Fibroblast of lung (primary cell): ENCODE results near the gene PRKAB1. TPM values are rescaled to one million over a fixed set of nuclear protein-coding genes. Genes with fewer than 3 reads are reported as not detected.

Source experiments
- DNase-seq, 2 donors: peaks; one replicate each; pipeline versions ENCODE4 v3.0.0 to v3.0.0-alpha.2; 2010; ENCODE audit warnings: low read depth in 2 of 2
- H2AFZ ChIP-seq: 2 replicates; pipeline ENCODE4 v1.5.1; 2012; ENCODE audit warnings: low read length, control low read depth, inconsistent platforms
- H3K27ac ChIP-seq: 2 replicates; pipeline ENCODE4 v1.5.1; 2011; ENCODE audit warnings: low read length, control low read depth; ENCODE audit not compliant: insufficient read depth
- H3K27me3 ChIP-seq: 2 replicates; pipeline ENCODE4 v1.5.1; 2011; ENCODE audit warnings: mild to moderate bottlenecking, low read length; ENCODE audit not compliant: control insufficient read depth, insufficient read depth
- H3K36me3 ChIP-seq: 2 replicates; pipeline ENCODE4 v1.5.1; 2011; ENCODE audit warnings: low read length; ENCODE audit not compliant: control insufficient read depth, insufficient read depth
- H3K4me1 ChIP-seq: 2 replicates; pipeline ENCODE4 v1.5.1; 2011; ENCODE audit warnings: low read length; ENCODE audit not compliant: control insufficient read depth, insufficient read depth; ENCODE audit errors: extremely low read depth
- H3K4me2 ChIP-seq: 2 replicates; pipeline ENCODE4 v1.5.1; 2011; ENCODE audit warnings: low read length, control low read depth; ENCODE audit not compliant: insufficient read depth; ENCODE audit errors: extremely low read depth
- H3K4me3 ChIP-seq, 4 experiments: fragments of 200-600 bp in 1 of 4; sonication (generic) in 1 of 4; replicated peaks in 1 of 4; 2 replicates each; pipeline ENCODE4 v1.5.1; 2011 to 2016; ENCODE audit warnings: low read length in 4 of 4, low read depth in 3 of 4, mild to moderate bottlenecking in 3 of 4, control low read depth in 2 of 4, inconsistent platforms in 1 of 4, mixed read lengths in 1 of 4; ENCODE audit not compliant: insufficient read depth in 1 of 4; ENCODE audit errors: control extremely low read depth in 1 of 4
- H3K79me2 ChIP-seq: 2 replicates; pipeline ENCODE4 v1.5.1; 2012; ENCODE audit warnings: mild to moderate bottlenecking, low read length, inconsistent platforms; ENCODE audit not compliant: control insufficient read depth, insufficient read depth
- H3K9ac ChIP-seq: 2 replicates; pipeline ENCODE4 v1.5.1; 2011; ENCODE audit warnings: mild to moderate bottlenecking, low read length, control low read depth; ENCODE audit not compliant: insufficient read depth
- H3K9me3 ChIP-seq: 2 replicates; pipeline ENCODE4 v1.5.1; 2012; ENCODE audit warnings: low read depth, low read length; ENCODE audit not compliant: control insufficient read depth, insufficient read depth
- H4K20me1 ChIP-seq: 2 replicates; pipeline ENCODE4 v1.5.1; 2011; ENCODE audit warnings: low read length; ENCODE audit not compliant: control insufficient read depth, insufficient read depth; ENCODE audit errors: extremely low read depth
- EZH2 ChIP-seq: IDR thresholded peaks from 2 replicates; pipeline ENCODE4 v1.5.1; 2012; ENCODE audit warnings: low read length, control low read depth, mild to moderate bottlenecking; ENCODE audit errors: missing control alignments
- polyA plus RNA-seq, 2 donors: library from polyadenylated mRNA; depleted of rRNA in 1 of 2; stranded (reverse) in 1 of 2; unstranded in 1 of 2; fragments of >200 nt; gene quantifications; 2 replicates each; pipeline ENCODE4 v1.2.1, GENCODE V29; 2011 to 2012; ENCODE audit warnings: missing spikeins in 1 of 2
- total RNA-seq: library from RNA; depleted of rRNA; stranded (reverse); fragments of >200 nt; gene quantifications from 2 replicates; pipeline ENCODE4 v1.2.1, GENCODE V29; 2014
- TF ChIP-seq, protein P1 (sequence below), 2 donors: IDR thresholded peaks in 1 of 2; conservative IDR thresholded peaks in 1 of 2; 1 replicate in 1 of 2; 2 replicates in 1 of 2; pipeline ENCODE4 v1.5.1; 2011 to 2012; ENCODE audit warnings: low read length in 2 of 2, control low read depth in 1 of 2, inconsistent platforms in 1 of 2, low read depth in 1 of 2, mild to moderate bottlenecking in 1 of 2

The PRKAB1 gene
- total and polyA plus RNA-seq, 2 donors (not counting 1 experiment from before 2014, with no cell fraction given): 17.0 to 23.8 TPM

DNA sequence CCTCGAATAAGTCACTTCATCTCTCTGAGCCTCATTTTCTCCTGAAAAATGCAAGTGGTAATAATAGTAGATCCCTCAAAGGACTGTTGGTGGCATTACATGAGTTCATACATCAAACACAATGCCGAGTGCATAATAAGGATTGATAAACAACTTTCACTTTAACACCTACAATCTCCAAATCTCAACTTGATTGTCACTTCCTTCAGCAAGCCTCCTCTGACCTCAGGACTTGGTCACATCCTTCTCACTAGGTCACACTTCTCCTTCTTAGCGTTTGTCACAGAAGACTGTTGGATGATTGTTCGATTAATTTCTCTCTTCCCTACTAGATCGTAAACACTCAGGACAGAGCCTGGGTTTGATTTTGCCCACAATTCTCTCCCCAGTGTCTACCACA lies 7.9 kb upstream of the PRKAB1 start:
- Histone ChIP-seq H3K9me3 (no peaks in the 10 kb centered on the region), H3K27me3 (no peaks in the 10 kb centered on the region), H3K9ac (no peak overlapping the region), H3K4me3 (no peak overlapping the region), H3K4me2 (no peak overlapping the region), H3K36me3 (no peaks in the 10 kb centered on the region), H3K27ac (no peak overlapping the region), H3K79me2 (no peaks in the 10 kb centered on the region), H3K4me1 (no peaks in the 10 kb centered on the region), H2AFZ (no peak overlapping the region), H4K20me1 (no peaks in the 10 kb centered on the region)
- no peak for TF ChIP-seq EZH2
- TF ChIP-seq, protein P1, sequence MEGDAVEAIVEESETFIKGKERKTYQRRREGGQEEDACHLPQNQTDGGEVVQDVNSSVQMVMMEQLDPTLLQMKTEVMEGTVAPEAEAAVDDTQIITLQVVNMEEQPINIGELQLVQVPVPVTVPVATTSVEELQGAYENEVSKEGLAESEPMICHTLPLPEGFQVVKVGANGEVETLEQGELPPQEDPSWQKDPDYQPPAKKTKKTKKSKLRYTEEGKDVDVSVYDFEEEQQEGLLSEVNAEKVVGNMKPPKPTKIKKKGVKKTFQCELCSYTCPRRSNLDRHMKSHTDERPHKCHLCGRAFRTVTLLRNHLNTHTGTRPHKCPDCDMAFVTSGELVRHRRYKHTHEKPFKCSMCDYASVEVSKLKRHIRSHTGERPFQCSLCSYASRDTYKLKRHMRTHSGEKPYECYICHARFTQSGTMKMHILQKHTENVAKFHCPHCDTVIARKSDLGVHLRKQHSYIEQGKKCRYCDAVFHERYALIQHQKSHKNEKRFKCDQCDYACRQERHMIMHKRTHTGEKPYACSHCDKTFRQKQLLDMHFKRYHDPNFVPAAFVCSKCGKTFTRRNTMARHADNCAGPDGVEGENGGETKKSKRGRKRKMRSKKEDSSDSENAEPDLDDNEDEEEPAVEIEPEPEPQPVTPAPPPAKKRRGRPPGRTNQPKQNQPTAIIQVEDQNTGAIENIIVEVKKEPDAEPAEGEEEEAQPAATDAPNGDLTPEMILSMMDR (conservative IDR thresholded peaks at IDR 0.05 in 1 of 2, IDR thresholded peaks at IDR 0.05 in 1 of 2; ENCODE audit: low read depth in 1 of 2, low read length in 2 of 2): no peak
- DNase-seq: no peak

DNA sequence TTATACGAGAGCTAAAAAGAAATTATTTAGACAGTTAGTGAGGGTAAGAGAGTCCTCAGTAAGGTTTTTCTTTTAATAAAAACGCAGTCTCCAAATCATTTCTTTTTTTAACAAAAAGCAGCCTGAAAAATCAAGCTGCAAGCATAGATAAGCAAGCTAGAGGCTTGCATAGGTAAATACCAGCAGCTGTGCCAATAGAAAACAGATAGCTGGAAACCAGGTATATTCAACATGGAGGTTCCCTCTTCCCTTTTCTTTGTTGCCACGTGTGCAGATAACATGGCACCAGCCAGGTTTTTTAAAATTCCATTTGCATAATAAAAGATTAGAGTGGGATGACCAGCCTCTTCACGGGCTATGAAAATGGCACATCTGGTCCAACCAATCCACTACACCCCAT lies 6.1 kb upstream of the PRKAB1 start:
- no peak for DNase-seq
- TF ChIP-seq, protein P1 (conservative IDR thresholded peaks at IDR 0.05 in 1 of 2, IDR thresholded peaks at IDR 0.05 in 1 of 2; ENCODE audit: low read depth in 1 of 2, low read length in 2 of 2): no peak
- TF ChIP-seq EZH2: no peak
- no peak overlapping the region for H3K9ac ChIP-seq
- no peaks in the 10 kb centered on the region for H3K36me3 ChIP-seq
- H3K79me2 ChIP-seq: no peaks in the 10 kb centered on the region
- H3K27me3 ChIP-seq: no peaks in the 10 kb centered on the region
- no peak overlapping the region for H3K4me2 ChIP-seq
- H3K9me3 ChIP-seq: no peaks in the 10 kb centered on the region
- H2AFZ ChIP-seq: no peak overlapping the region
- H3K4me3 ChIP-seq: no peak overlapping the region
- no peaks in the 10 kb centered on the region for H4K20me1 ChIP-seq
- H3K4me1 ChIP-seq: no peaks in the 10 kb centered on the region
- H3K27ac ChIP-seq: no peak overlapping the region

DNA sequence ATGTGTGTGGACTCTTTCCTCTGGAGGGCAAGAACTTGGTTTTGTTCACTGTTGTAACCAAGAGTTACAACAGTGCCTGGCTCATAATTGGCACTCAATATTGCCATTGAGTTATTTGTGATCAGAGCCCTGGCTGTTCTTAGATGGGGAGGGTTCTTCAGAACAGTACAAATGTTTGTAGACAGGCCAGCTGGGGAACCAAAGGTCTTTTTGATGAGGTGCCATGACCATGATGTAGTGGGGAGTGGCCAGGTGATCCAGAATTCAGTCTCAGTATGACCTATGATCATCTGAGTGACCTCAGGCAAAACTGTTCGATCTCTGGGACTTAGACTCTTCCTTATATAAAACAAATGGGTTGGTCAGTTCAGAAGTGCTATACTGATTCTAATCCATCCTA lies 3.3 kb upstream of the PRKAB1 start:
- no peak overlapping the region for H3K4me3 ChIP-seq
- no peak for DNase-seq
- TF ChIP-seq EZH2: no peak
- TF ChIP-seq, protein P1 (conservative IDR thresholded peaks at IDR 0.05 in 1 of 2, IDR thresholded peaks at IDR 0.05 in 1 of 2; ENCODE audit: low read depth in 1 of 2, low read length in 2 of 2): no peak
- no peak overlapping the region for H3K4me2 ChIP-seq
- no peak overlapping the region for H2AFZ ChIP-seq
- H3K79me2 ChIP-seq: peaks cover 9% of the 10 kb centered on the region
- H3K27me3 ChIP-seq: no peaks in the 10 kb centered on the region
- no peaks in the 10 kb centered on the region for H3K4me1 ChIP-seq
- no peaks in the 10 kb centered on the region for H4K20me1 ChIP-seq
- H3K9me3 ChIP-seq: no peaks in the 10 kb centered on the region
- H3K27ac ChIP-seq: no peak overlapping the region
- no peak overlapping the region for H3K9ac ChIP-seq
- no peaks in the 10 kb centered on the region for H3K36me3 ChIP-seq
